Left ventricle myocardium inferior (tissue), 1 donor: ENCODE measurements around the gene TFEB. TPM values are rescaled to one million over a fixed set of nuclear protein-coding genes. Genes with fewer than 3 reads are reported as not detected.

Experiments used
- DNase-seq: peaks from one replicate; pipeline ENCODE4 v3.0.0-alpha.2; 2020
- H3K27ac ChIP-seq: fragments of 200-600 bp; replicated peaks from 2 replicates; pipeline ENCODE4 v1.8.0; 2021
- H3K27me3 ChIP-seq: fragments of 200-600 bp; 2 replicates; pipeline ENCODE4 v1.8.0; 2021; ENCODE audit warnings: low read depth
- H3K36me3 ChIP-seq: fragments of 200-600 bp; 2 replicates; pipeline ENCODE4 v1.8.0; 2021
- H3K4me1 ChIP-seq: fragments of 200-600 bp; 2 replicates; pipeline ENCODE4 v1.8.0; 2021
- H3K4me3 ChIP-seq: fragments of 200-600 bp; 2 replicates; pipeline ENCODE4 v1.8.0; 2021; ENCODE audit warnings: mild to moderate bottlenecking, moderate library complexity
- H3K9me3 ChIP-seq: fragments of 200-600 bp; replicated peaks from 2 replicates; pipeline ENCODE4 v1.8.0; 2021
- intact Hi-C: fragments of 100-400 bp; cut with micrococcal nuclease; formaldehyde crosslinking; loops from one replicate; pipeline ENCODE4 v1.11.0; 2022
- total RNA-seq: library from RNA; stranded (reverse); fragmentation: NEBNext Ultra II Directional; extraction: Animal tissue kit (Norgen Biotek cat#: 25700); gene quantifications from one replicate; pipeline ENCODE4 v1.2.1, GENCODE V29; 2021
- TF ChIP-seq, protein P1 (sequence below): fragments of 200-600 bp; IDR thresholded peaks from 2 replicates; pipeline ENCODE4 v1.8.0; 2021; ENCODE audit warnings: antibody characterized with exemption, mild to moderate bottlenecking, borderline replicate concordance
- donor health status: DM: no; HTN: yes; CAD: no; lungs with severe emphysema.

The TFEB gene
- total RNA-seq, 1 donor from 2014 or later = 39.9 TPM

GRCh38 chr6:41693281-41694240 is 41.8 kb downstream of the TFEB start:
- no peak for DNase-seq
- Histone ChIP-seq H3K9me3 (no peaks in the 10 kb centered on the region), H3K36me3 (peaks cover 17% of the 10 kb centered on the region), H3K4me3 (no peak overlapping the region), H3K27ac (no peak overlapping the region), H3K27me3 (no peaks in the 10 kb centered on the region), H3K4me1 (peaks cover 52% of the 10 kb centered on the region)
- intact Hi-C loops = no loop called here
- TF ChIP-seq, protein P1, sequence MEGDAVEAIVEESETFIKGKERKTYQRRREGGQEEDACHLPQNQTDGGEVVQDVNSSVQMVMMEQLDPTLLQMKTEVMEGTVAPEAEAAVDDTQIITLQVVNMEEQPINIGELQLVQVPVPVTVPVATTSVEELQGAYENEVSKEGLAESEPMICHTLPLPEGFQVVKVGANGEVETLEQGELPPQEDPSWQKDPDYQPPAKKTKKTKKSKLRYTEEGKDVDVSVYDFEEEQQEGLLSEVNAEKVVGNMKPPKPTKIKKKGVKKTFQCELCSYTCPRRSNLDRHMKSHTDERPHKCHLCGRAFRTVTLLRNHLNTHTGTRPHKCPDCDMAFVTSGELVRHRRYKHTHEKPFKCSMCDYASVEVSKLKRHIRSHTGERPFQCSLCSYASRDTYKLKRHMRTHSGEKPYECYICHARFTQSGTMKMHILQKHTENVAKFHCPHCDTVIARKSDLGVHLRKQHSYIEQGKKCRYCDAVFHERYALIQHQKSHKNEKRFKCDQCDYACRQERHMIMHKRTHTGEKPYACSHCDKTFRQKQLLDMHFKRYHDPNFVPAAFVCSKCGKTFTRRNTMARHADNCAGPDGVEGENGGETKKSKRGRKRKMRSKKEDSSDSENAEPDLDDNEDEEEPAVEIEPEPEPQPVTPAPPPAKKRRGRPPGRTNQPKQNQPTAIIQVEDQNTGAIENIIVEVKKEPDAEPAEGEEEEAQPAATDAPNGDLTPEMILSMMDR = no peak

GRCh38 chr6:41692730-41693129 is 42.7 kb downstream of the TFEB start:
- Histone ChIP-seq H3K36me3 (peaks cover 25% of the 10 kb centered on the region), H3K27ac (no peak overlapping the region), H3K4me1 (peaks cover 51% of the 10 kb centered on the region), H3K4me3 (no peak overlapping the region), H3K9me3 (no peaks in the 10 kb centered on the region), H3K27me3 (no peaks in the 10 kb centered on the region)
- TF ChIP-seq, protein P1 = no peak
- intact Hi-C loops = no loop called here
- no peak for DNase-seq

GRCh38 chr6:41692080-41692675 is 43.2 kb downstream of the TFEB start:
- H3K36me3 ChIP-seq = peaks cover 31% of the 10 kb centered on the region
- H3K27ac ChIP-seq = no peak overlapping the region
- H3K4me1 ChIP-seq = peaks cover 50% of the 10 kb centered on the region
- no peaks in the 10 kb centered on the region for H3K9me3 ChIP-seq
- intact Hi-C loops = no loop called here
- no peak overlapping the region for H3K4me3 ChIP-seq
- no peaks in the 10 kb centered on the region for H3K27me3 ChIP-seq
- TF ChIP-seq, protein P1 = no peak
- DNase-seq = no peak

- intact Hi-C loops = no loop called here
- peaks cover 37% of the 10 kb centered on the region for H3K36me3 ChIP-seq
- no peak overlapping the region for H3K27ac ChIP-seq
- H3K9me3 ChIP-seq = no peaks in the 10 kb centered on the region
- no peak overlapping the region for H3K4me3 ChIP-seq
- no peak for DNase-seq
- H3K27me3 ChIP-seq = no peaks in the 10 kb centered on the region
- peaks cover 50% of the 10 kb centered on the region for H3K4me1 ChIP-seq
- TF ChIP-seq, protein P1 = no peak
Measured at GRCh38 chr6:41691426-41692079, 43.9 kb downstream of the TFEB start.

GRCh38 chr6:41690541-41691330 is 44.7 kb downstream of the TFEB start:
- DNase-seq = no peak
- Histone ChIP-seq H3K9me3 (no peaks in the 10 kb centered on the region), H3K27ac (no peak overlapping the region), H3K27me3 (no peaks in the 10 kb centered on the region), H3K4me3 (no peak overlapping the region), H3K36me3 (peaks cover 45% of the 10 kb centered on the region), H3K4me1 (peaks cover 50% of the 10 kb centered on the region)
- TF ChIP-seq, protein P1 = no peak
- intact Hi-C loops = no loop called here
